ENCODE measurements around the gene SLC25A21.

DNA sequence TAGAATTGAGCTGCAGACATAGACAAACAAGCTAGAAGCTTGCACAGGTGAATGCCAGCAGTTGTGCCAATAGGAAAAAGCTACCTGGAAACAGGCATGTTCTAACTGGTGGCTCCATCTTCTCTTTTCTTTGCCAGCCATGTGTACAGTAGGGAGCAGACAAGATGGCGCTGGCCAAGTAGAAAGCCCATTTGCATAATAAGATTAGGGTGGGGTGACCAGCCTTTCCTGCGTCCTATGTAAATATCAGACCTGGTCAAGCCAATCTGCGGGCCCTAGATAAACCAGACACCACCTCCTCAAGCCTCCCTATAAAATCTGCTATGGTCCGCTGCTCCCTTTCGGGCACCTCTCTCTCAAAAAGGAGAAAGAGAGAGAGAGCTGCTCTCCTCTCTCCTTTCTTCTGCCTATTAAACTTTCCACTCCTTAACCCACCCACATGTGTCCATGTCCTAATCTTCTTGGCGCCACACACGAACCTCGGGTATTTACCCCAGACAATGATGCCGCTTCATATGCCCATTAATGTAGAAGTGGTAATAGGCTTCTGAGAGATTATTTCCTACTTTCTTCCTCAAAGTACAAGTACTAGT, 201.0 kb downstream of the SLC25A21 start:
- TF ChIP-seq CTCF (IDR thresholded peaks at IDR 0.05) (no peak), EZH2 (IDR thresholded peaks at IDR 0.05) (no peak), EZH2phosphoT487 (IDR thresholded peaks at IDR 0.05) (no peak)
